K562 (cell line): ENCODE results near the gene ALK.

Experiments
- CEBPG ChIP-seq, 3 experiments: fragments of 200-800 bp in 1 of 3; sonication (Bioruptor generic) in 1 of 3; sonication (generic) in 1 of 3; formaldehyde crosslinking in 1 of 3; IDR thresholded peaks in 2 of 3; conservative IDR thresholded peaks in 1 of 3; 2 replicates each; pipeline versions ENCODE4 v1.6.1 to v1.8.0; 2016 to 2022; ENCODE audit warnings: missing compliant biosample characterization in 2 of 3, missing genetic modification characterization in 2 of 3, mild to moderate bottlenecking in 1 of 3, missing genetic modification reagents in 1 of 3
- CTCF ChIP-seq, 3 experiments: IDR thresholded peaks in 2 of 3; conservative IDR thresholded peaks in 1 of 3; 2 replicates each; pipeline ENCODE4 v1.5.1; 2011 to 2012; ENCODE audit warnings: low read length in 3 of 3, mild to moderate bottlenecking in 3 of 3, control low read depth in 2 of 3, improper control_type of control experiment in 1 of 3, inconsistent platforms in 1 of 3, low read depth in 1 of 3, mixed read lengths in 1 of 3, moderate library complexity in 1 of 3; ENCODE audit not compliant: insufficient read depth in 2 of 3
- ELK1 ChIP-seq: sonication (generic); formaldehyde crosslinking; IDR thresholded peaks from 2 replicates; pipeline ENCODE4 v1.8.1; 2022; ENCODE audit warnings: missing genetic modification reagents
- MAFG ChIP-seq: fragments of 450-650 bp; conservative IDR thresholded peaks from 2 replicates; pipeline ENCODE4 v1.6.1; 2016; ENCODE audit warnings: missing genetic modification characterization, missing compliant biosample characterization
- POLR2A ChIP-seq: fragments of 450-650 bp; conservative IDR thresholded peaks from 2 replicates; pipeline ENCODE4 v1.6.1; 2016
- PTTG1 ChIP-seq: fragments of 450-650 bp; IDR thresholded peaks from 2 replicates; pipeline ENCODE4 v1.6.1; 2016; ENCODE audit warnings: low read depth, mild to moderate bottlenecking, missing genetic modification characterization, missing compliant biosample characterization
- TBL1XR1 ChIP-seq, 2 experiments: IDR thresholded peaks; 2 replicates each; pipeline ENCODE4 v1.6.1; 2012; ENCODE audit warnings: improper control_type of control experiment in 2 of 2, low read length in 2 of 2, mild to moderate bottlenecking in 1 of 2
- TEAD1 ChIP-seq, 2 experiments: fragments of 450-650 bp in 1 of 2; sonication (generic) in 1 of 2; formaldehyde crosslinking; IDR thresholded peaks; 2 replicates each; pipeline versions ENCODE4 v1.4.0 to v1.8.0; 2020 to 2022; ENCODE audit warnings: mild to moderate bottlenecking in 2 of 2, missing genetic modification reagents in 1 of 2
- U2AF1 ChIP-seq: fragments of 200-400 bp; formaldehyde crosslinking; optimal IDR thresholded peaks from 2 replicates; pipeline ENCODE3; 2017; ENCODE audit warnings: mild to moderate bottlenecking, low read depth, low read length, moderate library complexity
- ZNF143 ChIP-seq: sonication (generic); formaldehyde crosslinking; IDR thresholded peaks from 2 replicates; pipeline ENCODE4 v1.9.0; 2022; ENCODE audit warnings: mild to moderate bottlenecking, missing genetic modification reagents
- ZNF146 ChIP-seq: IDR thresholded peaks from one replicate; pipeline ENCODE4 v1.6.1; 2018; ENCODE audit warnings: missing compliant biosample characterization; ENCODE audit not compliant: unreplicated experiment

GRCh38 chr2:29598978-29599377, 322.4 kb downstream of the ALK start:
- TF ChIP-seq CTCF (IDR thresholded peaks at IDR 0.05 in 2 of 3, conservative IDR thresholded peaks at IDR 0.05 in 1 of 3; ENCODE audit: insufficient read depth in 2 of 3, low read depth in 1 of 3, low read length in 3 of 3) (no peak), PTTG1 (no peak), ZNF143 (CRISPR knock-in tag) (no peak), ELK1 (CRISPR knock-in tag) (no peak), ZNF146 (no peak), TBL1XR1 (IDR thresholded peaks at IDR 0.05; ENCODE audit: low read length in 2 of 2) (no peak), MAFG (0 out of 2 replicates have a peak, but pooled peaks have one; percentile 20), POLR2A (no peak), CEBPG (CRISPR knock-in tag; IDR thresholded peaks at IDR 0.05) (no peak), CEBPG (tag; conservative IDR thresholded peaks at IDR 0.05 in 1 of 2, IDR thresholded peaks at IDR 0.05 in 1 of 2) (no peak), U2AF1 (no peak), TEAD1 (CRISPR knock-in tag; IDR thresholded peaks at IDR 0.05) (no peak)
